Forelimb muscle (tissue), 1 donor: ENCODE results near the gene MAB21L2. TPM values are rescaled to one million over a fixed set of nuclear protein-coding genes. Genes with fewer than 3 reads are reported as not detected.

Experiments used
- DNase-seq: peaks from one replicate; pipeline ENCODE4 v3.0.0-alpha.2; 2013; ENCODE audit warnings: low read depth
- polyA plus RNA-seq: library from polyadenylated mRNA; unstranded; fragments of 120-200 nt; gene quantifications from one replicate; pipeline ENCODE4 v1.2.1, GENCODE V29; 2013; ENCODE audit not compliant: insufficient read length

The MAB21L2 gene
- polyA plus RNA-seq, 1 donor = 0.89 TPM

DNA sequence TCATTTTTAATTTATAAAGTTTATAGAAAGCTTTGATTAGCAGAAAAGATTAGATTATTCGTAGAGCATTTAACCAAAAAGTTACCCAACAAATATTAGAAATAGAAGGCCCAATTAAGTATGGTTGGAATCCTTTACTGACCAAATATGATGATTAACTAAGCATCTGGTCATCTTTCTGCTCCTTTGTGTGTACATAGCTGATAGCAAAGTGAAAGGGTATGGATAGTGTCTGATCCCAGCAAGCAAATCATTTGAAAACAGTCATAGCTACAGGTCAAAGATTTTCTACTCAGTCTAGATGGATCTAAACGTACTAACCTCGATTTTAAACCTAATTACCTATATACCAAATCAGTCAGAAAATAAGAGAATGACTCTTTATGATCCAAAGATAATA, 7.3 kb upstream of the MAB21L2 start:
- DNase-seq = no peak

DNA sequence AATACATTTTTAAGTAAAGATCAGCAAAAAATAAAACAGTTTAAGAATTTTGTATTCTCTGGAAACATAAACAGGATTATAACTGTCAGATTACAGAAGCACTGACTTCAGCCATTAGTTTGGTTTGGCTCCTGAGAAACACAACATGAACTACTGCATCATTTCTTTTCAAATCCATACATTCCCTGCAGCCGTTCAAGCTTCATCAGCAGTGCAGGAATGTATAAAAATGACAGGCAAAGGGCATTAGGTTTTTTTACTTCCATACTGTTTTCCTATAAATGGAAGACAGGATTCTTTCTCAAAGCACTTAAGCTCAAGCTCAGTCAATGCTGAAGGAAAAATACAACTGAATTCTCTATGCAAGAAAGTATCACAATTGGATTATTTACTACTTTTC, 4.2 kb upstream of the MAB21L2 start:
- no peak for DNase-seq

DNA sequence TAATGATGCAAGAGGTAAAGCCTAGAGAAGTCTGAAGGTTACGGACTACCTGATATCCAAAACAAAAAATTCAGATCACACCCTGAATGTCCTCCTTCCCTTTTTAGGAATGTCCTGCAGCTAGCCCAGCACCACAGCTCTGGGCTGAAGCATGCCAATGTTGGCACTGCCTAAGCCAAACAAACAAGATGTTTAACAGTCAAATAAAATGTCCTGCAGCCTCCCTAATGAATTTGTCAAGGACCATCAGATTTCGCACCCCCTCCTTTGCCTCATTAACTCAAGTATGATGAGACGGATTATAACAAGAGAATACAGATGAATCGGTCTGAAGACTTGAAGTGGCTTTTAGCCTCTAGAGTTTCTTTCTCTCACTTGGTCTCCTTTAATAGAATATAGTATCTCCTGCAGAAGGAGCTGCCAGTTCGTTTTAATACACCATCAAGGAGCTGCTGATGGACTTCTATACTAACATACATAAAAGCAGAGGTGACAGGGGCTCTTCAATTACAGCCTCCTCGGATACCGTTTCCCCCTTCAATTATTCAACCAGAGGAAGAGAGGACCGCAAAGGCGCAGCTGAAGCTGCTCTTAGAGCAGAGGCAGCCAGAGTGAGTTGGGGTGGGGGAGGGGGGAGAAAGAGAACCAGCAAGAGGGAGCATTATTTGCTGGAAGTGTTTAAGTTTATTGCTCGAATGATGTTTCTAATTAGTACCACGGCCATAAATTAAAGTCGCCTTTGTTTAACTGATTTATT, 3.0 kb upstream of the MAB21L2 start:
- DNase-seq = no peak

GRCh38 chr4:150579551-150580234, 2.3 kb upstream of the MAB21L2 start:
- DNase-seq = no peak

DNA sequence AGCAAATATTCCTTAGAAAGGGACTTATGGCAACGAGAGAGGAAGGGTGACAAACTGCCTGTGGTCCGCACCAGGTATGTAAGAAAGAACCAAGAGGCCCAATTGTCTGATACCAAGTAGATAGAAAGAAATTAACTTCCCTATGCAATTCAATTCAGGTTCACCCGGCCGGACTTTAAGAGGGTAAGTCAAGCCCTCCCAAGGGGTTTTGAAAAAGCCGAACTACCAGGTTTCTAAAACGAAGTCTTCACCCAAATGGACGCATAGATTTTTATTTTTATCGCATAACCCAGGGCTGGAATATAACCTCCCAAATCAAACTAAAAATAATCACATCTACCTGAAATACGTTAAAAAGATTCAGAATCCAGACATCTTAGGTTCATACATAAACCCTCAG, 1.6 kb upstream of the MAB21L2 start:
- no peak for DNase-seq

GRCh38 chr4:150581056-150581605, 820 bp upstream of the MAB21L2 start:
- no peak for DNase-seq

- peak; percentile 60 for DNase-seq
These were observed 305 bp upstream of the MAB21L2 start for GRCh38 chr4:150581641-150582051.

DNA sequence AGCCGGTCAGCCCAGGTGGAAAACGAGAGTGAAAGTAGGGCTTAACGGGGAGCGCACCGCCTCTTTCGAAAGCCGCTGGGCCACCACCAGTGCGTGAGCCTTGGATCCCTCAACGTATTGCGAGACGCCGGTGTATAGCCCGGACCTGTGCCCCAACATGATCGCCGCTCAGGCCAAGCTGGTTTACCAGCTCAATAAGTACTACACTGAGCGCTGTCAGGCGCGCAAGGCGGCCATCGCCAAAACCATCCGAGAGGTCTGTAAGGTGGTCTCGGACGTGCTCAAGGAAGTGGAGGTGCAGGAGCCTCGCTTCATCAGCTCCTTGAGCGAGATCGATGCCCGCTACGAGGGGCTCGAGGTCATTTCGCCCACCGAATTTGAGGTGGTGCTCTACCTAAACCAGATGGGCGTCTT, 929 bp downstream of the MAB21L2 start:
- DNase-seq = no peak

DNA sequence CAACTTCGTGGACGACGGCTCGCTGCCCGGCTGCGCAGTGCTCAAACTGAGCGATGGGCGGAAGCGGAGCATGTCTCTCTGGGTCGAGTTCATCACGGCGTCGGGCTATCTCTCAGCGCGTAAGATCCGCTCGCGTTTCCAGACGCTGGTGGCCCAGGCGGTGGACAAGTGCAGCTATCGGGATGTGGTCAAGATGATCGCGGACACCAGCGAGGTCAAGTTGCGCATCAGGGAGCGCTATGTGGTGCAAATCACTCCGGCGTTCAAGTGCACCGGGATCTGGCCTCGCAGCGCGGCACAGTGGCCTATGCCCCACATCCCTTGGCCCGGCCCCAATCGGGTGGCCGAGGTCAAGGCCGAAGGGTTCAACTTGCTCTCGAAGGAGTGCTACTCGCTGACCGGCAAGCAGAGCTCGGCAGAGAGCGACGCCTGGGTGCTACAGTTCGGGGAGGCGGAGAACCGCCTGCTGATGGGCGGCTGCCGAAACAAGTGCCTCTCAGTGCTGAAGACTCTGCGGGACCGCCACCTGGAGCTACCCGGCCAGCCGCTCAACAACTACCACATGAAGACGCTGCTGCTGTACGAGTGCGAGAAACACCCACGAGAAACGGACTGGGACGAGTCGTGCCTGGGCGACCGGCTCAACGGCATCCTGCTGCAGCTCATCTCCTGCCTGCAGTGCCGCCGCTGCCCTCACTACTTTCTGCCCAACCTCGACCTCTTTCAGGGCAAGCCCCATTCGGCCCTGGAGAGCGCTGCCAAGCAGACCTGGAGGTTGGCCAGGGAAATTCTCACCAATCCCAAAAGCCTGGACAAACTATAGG, 1.5 kb downstream of the MAB21L2 start:
- DNase-seq = no peak

DNA sequence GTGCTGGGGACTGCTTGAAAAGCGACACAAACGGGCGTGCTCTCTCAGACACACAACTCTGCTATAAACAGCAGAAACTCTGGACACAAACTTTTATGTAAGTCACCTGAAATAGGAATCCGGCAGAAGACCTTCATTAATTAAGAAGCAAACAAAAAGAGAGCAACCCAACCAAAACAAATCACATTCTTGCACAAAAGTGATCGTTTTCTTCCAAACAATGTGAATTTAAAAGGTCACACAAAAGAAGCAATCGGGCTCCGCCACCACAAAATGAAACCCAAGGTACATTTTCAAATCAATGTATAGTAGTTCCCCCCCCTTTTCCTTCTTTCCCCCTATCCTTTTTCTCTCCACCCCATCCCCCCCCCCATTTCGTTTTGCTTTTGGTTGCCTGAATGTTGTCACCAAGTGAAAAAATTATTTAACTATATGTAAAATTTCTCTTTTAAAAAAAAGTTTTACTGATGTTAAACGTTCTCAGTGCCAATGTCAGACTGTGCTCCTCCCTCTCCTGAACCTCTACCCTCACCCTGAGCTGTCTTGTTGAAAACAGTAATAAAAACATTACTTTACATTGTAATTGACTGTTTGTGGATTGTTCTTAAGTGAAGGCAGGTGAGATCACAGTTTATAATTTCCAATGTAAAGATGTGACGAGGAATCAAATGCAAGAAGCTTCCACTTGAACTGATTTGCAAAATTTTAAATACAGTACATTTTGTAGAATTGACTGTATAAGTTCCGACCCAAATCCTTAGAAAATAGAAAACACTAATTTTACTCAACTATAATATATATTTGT, 2.4 kb downstream of the MAB21L2 start:
- no peak for DNase-seq

GRCh38 chr4:150585611-150586010, 3.7 kb downstream of the MAB21L2 start:
- DNase-seq = no peak

DNA sequence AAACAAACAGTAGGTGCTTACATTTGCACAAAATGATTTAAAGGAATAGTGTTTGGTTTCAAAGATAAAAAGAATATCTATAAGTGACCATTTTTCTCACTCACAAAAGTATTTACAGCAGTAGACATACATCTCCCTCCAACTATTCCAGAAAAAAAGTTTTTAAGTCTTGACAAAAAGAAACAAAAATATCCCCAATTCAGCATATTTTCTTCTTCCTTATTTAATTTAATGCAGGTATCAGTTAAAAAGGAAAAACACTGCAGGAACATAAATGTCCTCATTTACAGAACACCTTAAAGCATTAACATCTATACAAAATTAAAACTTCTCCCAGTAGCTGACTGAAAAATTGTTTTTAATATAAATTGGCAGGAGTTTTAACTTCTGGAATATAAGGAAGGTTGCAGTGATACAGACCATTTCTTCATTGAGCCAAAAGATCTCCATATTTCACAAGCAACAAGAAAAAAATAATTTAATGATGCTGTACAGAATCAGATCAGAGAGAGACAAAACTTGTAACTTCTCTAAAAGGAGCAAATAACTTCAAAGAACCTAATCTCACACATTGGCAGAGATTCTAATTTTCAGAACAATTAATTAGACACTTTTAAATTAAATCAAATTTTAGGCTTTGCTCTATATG, 4.3 kb downstream of the MAB21L2 start:
- no peak for DNase-seq

- DNase-seq = no peak
These were observed 6.4 kb downstream of the MAB21L2 start for GRCh38 chr4:150588316-150588715.

DNA sequence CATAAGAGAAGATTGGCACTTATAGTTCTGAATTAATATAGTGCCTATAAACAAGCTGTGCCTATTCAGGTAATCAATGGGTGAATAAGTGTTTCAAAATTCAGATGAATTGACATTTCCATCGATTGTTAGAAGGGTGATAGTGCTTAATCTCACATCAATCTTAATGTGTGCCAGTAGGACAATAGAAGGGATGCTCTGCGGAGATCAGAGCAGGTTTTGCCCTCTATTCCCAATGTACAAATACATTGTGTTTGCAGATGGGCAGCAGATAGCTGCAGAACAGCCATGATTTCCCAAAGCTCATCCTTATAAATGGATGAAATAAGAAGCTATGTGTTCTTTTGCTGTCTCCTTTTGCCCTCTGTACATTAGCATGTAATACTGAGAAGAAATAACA, 7.2 kb downstream of the MAB21L2 start:
- no peak for DNase-seq

DNA sequence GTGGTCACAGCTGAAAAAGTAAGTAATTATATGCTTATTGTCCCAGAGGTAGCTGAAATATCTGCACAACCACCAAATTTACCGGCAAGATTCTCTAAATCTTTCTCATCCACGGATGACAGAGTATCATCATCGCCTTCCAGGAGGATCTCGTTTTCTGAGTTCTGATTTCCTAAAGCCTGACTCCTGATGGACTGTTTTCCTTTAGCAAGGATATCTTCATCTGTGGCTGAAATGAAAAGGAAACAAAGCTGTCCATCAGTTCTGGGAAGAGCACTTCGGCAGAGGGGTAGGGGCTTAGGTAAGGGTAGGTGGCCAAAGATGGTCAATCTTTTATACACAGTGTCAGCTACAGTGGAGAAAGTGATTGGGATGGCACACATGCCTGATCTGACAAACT, 8.7 kb downstream of the MAB21L2 start:
- no peak for DNase-seq

- no peak for DNase-seq
These were observed 9.5 kb downstream of the MAB21L2 start for GRCh38 chr4:150591406-150591805.

- DNase-seq = no peak
These were observed 10.0 kb downstream of the MAB21L2 start for GRCh38 chr4:150591904-150592303.

DNA sequence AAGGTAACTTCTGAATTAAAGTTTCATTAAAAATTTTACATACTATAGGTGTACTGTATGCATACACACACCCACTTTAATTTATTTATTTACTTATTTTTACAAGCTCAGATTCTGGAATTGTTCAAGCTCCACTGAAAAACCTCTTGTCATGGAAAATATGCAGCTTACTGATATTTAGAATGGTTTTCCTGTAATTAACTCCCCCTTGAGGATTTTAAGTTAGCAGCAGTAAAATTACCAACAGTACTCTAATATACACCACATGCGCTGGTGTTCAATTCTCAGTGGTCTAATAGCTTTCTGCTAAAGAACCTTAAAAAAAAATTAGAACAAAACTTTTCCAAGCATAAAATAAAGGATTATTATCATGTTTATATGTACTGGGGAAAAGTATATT, 12.0 kb downstream of the MAB21L2 start:
- DNase-seq = no peak

DNA sequence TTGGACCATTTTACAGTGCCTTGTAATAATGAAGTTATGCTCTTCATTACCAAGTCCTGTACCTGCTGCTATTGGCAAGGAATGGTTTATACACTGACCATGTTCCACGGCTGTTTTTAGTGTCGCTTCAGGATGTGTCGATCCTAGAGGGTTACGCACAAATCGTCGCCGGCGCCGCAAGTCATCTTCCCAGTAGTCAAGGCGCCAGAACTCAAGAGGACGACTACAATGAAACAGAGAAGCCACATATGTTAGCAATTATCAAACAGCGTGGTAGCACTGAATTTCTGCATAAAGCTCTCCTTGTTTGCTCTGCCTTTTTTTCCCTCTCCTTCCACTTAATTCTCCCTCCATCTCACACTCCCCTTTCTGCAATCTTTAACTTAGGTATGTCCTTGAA, 17.0 kb downstream of the MAB21L2 start:
- DNase-seq = no peak

GRCh38 chr4:150599547-150599946, 17.6 kb downstream of the MAB21L2 start:
- no peak for DNase-seq
